ENCODE data around the gene PFKP.

The PFKP gene

GRCh38 chr10:3142146-3142875 lies 75.0 kb downstream of the PFKP start:
- Histone ChIP-seq H3K36me3 (ENCODE audit: control insufficient read depth, insufficient read depth, low read length) (peaks cover 17% of the 10 kb centered on the region), H3K9me3 (ENCODE audit: control insufficient read depth, low read length) (no peaks in the 10 kb centered on the region), H3K27ac (ENCODE audit: insufficient read depth, low read depth, low read length, poor library complexity, severe bottlenecking) (no peak overlapping the region), H3K4me1 (ENCODE audit: control insufficient read depth, insufficient read depth, low read length) (no peaks in the 10 kb centered on the region), H3K27me3 (ENCODE audit: control insufficient read depth, insufficient read depth, low read length, poor library complexity, severe bottlenecking) (no peaks in the 10 kb centered on the region), H3K4me3 (ENCODE audit: insufficient read depth, low read depth, low read length) (no peak overlapping the region)
- 94 to 95% methylated on average over 14 of the region's 14 CpGs for WGBS, 2 experiments

- H3K4me3 ChIP-seq (ENCODE audit: insufficient read depth, low read depth, low read length) = no peak overlapping the region
- H3K9me3 ChIP-seq (ENCODE audit: control insufficient read depth, low read length) = no peaks in the 10 kb centered on the region
- 96 to 97% methylated on average over 17 of the region's 17 CpGs for WGBS, 2 experiments
- no peak overlapping the region for H3K27ac ChIP-seq (ENCODE audit: insufficient read depth, low read depth, low read length, poor library complexity, severe bottlenecking)
- H3K36me3 ChIP-seq (ENCODE audit: control insufficient read depth, insufficient read depth, low read length) = peaks cover 16% of the 10 kb centered on the region
- H3K4me1 ChIP-seq (ENCODE audit: control insufficient read depth, insufficient read depth, low read length) = no peaks in the 10 kb centered on the region
- no peaks in the 10 kb centered on the region for H3K27me3 ChIP-seq (ENCODE audit: control insufficient read depth, insufficient read depth, low read length, poor library complexity, severe bottlenecking)
These were observed 76.0 kb downstream of the PFKP start for GRCh38 chr10:3143366-3143765.

GRCh38 chr10:3143791-3144434 lies 76.6 kb downstream of the PFKP start:
- WGBS, 2 experiments = 95% methylated on average over 19 of the region's 19 CpGs
- H3K4me1 ChIP-seq (ENCODE audit: control insufficient read depth, insufficient read depth, low read length) = no peaks in the 10 kb centered on the region
- no peaks in the 10 kb centered on the region for H3K9me3 ChIP-seq (ENCODE audit: control insufficient read depth, low read length)
- no peak overlapping the region for H3K27ac ChIP-seq (ENCODE audit: insufficient read depth, low read depth, low read length, poor library complexity, severe bottlenecking)
- H3K36me3 ChIP-seq (ENCODE audit: control insufficient read depth, insufficient read depth, low read length) = peaks cover 16% of the 10 kb centered on the region
- H3K4me3 ChIP-seq (ENCODE audit: insufficient read depth, low read depth, low read length) = no peak overlapping the region
- H3K27me3 ChIP-seq (ENCODE audit: control insufficient read depth, insufficient read depth, low read length, poor library complexity, severe bottlenecking) = no peaks in the 10 kb centered on the region

GRCh38 chr10:3145366-3145765 lies 78.0 kb downstream of the PFKP start:
- Histone ChIP-seq H3K27ac (ENCODE audit: insufficient read depth, low read depth, low read length, poor library complexity, severe bottlenecking) (no peak overlapping the region), H3K4me1 (ENCODE audit: control insufficient read depth, insufficient read depth, low read length) (no peaks in the 10 kb centered on the region), H3K36me3 (ENCODE audit: control insufficient read depth, insufficient read depth, low read length) (peaks cover 9% of the 10 kb centered on the region), H3K9me3 (ENCODE audit: control insufficient read depth, low read length) (no peaks in the 10 kb centered on the region), H3K4me3 (ENCODE audit: insufficient read depth, low read depth, low read length) (no peak overlapping the region), H3K27me3 (ENCODE audit: control insufficient read depth, insufficient read depth, low read length, poor library complexity, severe bottlenecking) (no peaks in the 10 kb centered on the region)
- 95 to 96% methylated on average over 18 of the region's 18 CpGs for WGBS, 2 experiments

- peaks cover 9% of the 10 kb centered on the region for H3K36me3 ChIP-seq (ENCODE audit: control insufficient read depth, insufficient read depth, low read length)
These were observed 78.9 kb downstream of the PFKP start for GRCh38 chr10:3146289-3146688.

GRCh38 chr10:3147117-3147820 lies 79.9 kb downstream of the PFKP start:
- no peak overlapping the region for H3K4me3 ChIP-seq (ENCODE audit: insufficient read depth, low read depth, low read length)
- peaks cover 9% of the 10 kb centered on the region for H3K36me3 ChIP-seq (ENCODE audit: control insufficient read depth, insufficient read depth, low read length)
- H3K9me3 ChIP-seq (ENCODE audit: control insufficient read depth, low read length) = no peaks in the 10 kb centered on the region
- H3K4me1 ChIP-seq (ENCODE audit: control insufficient read depth, insufficient read depth, low read length) = no peaks in the 10 kb centered on the region
- H3K27me3 ChIP-seq (ENCODE audit: control insufficient read depth, insufficient read depth, low read length, poor library complexity, severe bottlenecking) = no peaks in the 10 kb centered on the region
- no peak overlapping the region for H3K27ac ChIP-seq (ENCODE audit: insufficient read depth, low read depth, low read length, poor library complexity, severe bottlenecking)
- 90 to 91% methylated on average over 16 to 17 of the region's 17 CpGs for WGBS, 2 experiments

More at GRCh38 chr10:3146289-3146688, 78.9 kb downstream of the PFKP start:
- 96 to 97% methylated on average over 8 of the region's 8 CpGs for WGBS, 2 experiments
- Histone ChIP-seq H3K27ac (ENCODE audit: insufficient read depth, low read depth, low read length, poor library complexity, severe bottlenecking) (no peak overlapping the region), H3K4me3 (ENCODE audit: insufficient read depth, low read depth, low read length) (no peak overlapping the region), H3K27me3 (ENCODE audit: control insufficient read depth, insufficient read depth, low read length, poor library complexity, severe bottlenecking) (no peaks in the 10 kb centered on the region), H3K4me1 (ENCODE audit: control insufficient read depth, insufficient read depth, low read length) (no peaks in the 10 kb centered on the region), H3K9me3 (ENCODE audit: control insufficient read depth, low read length) (no peaks in the 10 kb centered on the region)

- Histone ChIP-seq H3K27me3 (ENCODE audit: control insufficient read depth, insufficient read depth, low read length, poor library complexity, severe bottlenecking) (no peaks in the 10 kb centered on the region), H3K36me3 (ENCODE audit: control insufficient read depth, insufficient read depth, low read length) (peaks cover 9% of the 10 kb centered on the region), H3K4me3 (ENCODE audit: insufficient read depth, low read depth, low read length) (no peak overlapping the region), H3K27ac (ENCODE audit: insufficient read depth, low read depth, low read length, poor library complexity, severe bottlenecking) (no peak overlapping the region), H3K4me1 (ENCODE audit: control insufficient read depth, insufficient read depth, low read length) (no peaks in the 10 kb centered on the region), H3K9me3 (ENCODE audit: control insufficient read depth, low read length) (no peaks in the 10 kb centered on the region)
- WGBS, 2 experiments = 89% methylated on average over 17 of the region's 17 CpGs
These were observed 80.7 kb downstream of the PFKP start for GRCh38 chr10:3148041-3148440.

- peaks cover 9% of the 10 kb centered on the region for H3K36me3 ChIP-seq (ENCODE audit: control insufficient read depth, insufficient read depth, low read length)
- 91 to 94% methylated on average over 8 to 9 of the region's 9 CpGs for WGBS, 2 experiments
- H3K27me3 ChIP-seq (ENCODE audit: control insufficient read depth, insufficient read depth, low read length, poor library complexity, severe bottlenecking) = no peaks in the 10 kb centered on the region
- H3K27ac ChIP-seq (ENCODE audit: insufficient read depth, low read depth, low read length, poor library complexity, severe bottlenecking) = no peak overlapping the region
- no peak overlapping the region for H3K4me3 ChIP-seq (ENCODE audit: insufficient read depth, low read depth, low read length)
- no peaks in the 10 kb centered on the region for H3K9me3 ChIP-seq (ENCODE audit: control insufficient read depth, low read length)
- H3K4me1 ChIP-seq (ENCODE audit: control insufficient read depth, insufficient read depth, low read length) = no peaks in the 10 kb centered on the region
These were observed 81.6 kb downstream of the PFKP start for GRCh38 chr10:3148994-3149393.

GRCh38 chr10:3149918-3150317 lies 82.6 kb downstream of the PFKP start:
- Histone ChIP-seq H3K27ac (ENCODE audit: insufficient read depth, low read depth, low read length, poor library complexity, severe bottlenecking) (no peak overlapping the region), H3K4me1 (ENCODE audit: control insufficient read depth, insufficient read depth, low read length) (no peaks in the 10 kb centered on the region), H3K27me3 (ENCODE audit: control insufficient read depth, insufficient read depth, low read length, poor library complexity, severe bottlenecking) (no peaks in the 10 kb centered on the region), H3K4me3 (ENCODE audit: insufficient read depth, low read depth, low read length) (no peak overlapping the region), H3K36me3 (ENCODE audit: control insufficient read depth, insufficient read depth, low read length) (peaks cover 10% of the 10 kb centered on the region), H3K9me3 (ENCODE audit: control insufficient read depth, low read length) (no peaks in the 10 kb centered on the region)
- WGBS, 2 experiments = 84% methylated on average over 11 of the region's 11 CpGs

GRCh38 chr10:3150366-3150765 lies 83.0 kb downstream of the PFKP start:
- no peaks in the 10 kb centered on the region for H3K27me3 ChIP-seq (ENCODE audit: control insufficient read depth, insufficient read depth, low read length, poor library complexity, severe bottlenecking)
- H3K9me3 ChIP-seq (ENCODE audit: control insufficient read depth, low read length) = no peaks in the 10 kb centered on the region
- no peak overlapping the region for H3K4me3 ChIP-seq (ENCODE audit: insufficient read depth, low read depth, low read length)
- H3K27ac ChIP-seq (ENCODE audit: insufficient read depth, low read depth, low read length, poor library complexity, severe bottlenecking) = no peak overlapping the region
- WGBS, 2 experiments = 94 to 95% methylated on average over 13 of the region's 13 CpGs
- peaks cover 7% of the 10 kb centered on the region for H3K36me3 ChIP-seq (ENCODE audit: control insufficient read depth, insufficient read depth, low read length)
- no peaks in the 10 kb centered on the region for H3K4me1 ChIP-seq (ENCODE audit: control insufficient read depth, insufficient read depth, low read length)
